Subcutaneous abdominal adipose tissue (tissue), 5 donors: Measurements from ENCODE around the gene CHD5.

ENCODE experiments used
- H3K27ac ChIP-seq: one replicate; pipeline ENCODE4 v1.7.0; 2013; ENCODE audit warnings: low read depth, mild to moderate bottlenecking, inconsistent platforms, low read length, moderate library complexity
- H3K27me3 ChIP-seq, 5 donors: one replicate each; pipeline ENCODE4 v1.7.0; 2013; ENCODE audit warnings: low read length in 5 of 5, inconsistent platforms in 1 of 5; ENCODE audit not compliant: control insufficient read depth in 5 of 5, insufficient read depth in 4 of 5
- H3K36me3 ChIP-seq, 5 donors: one replicate each; pipeline ENCODE4 v1.7.0; 2013; ENCODE audit warnings: low read length in 5 of 5; ENCODE audit not compliant: control insufficient read depth in 5 of 5, insufficient read depth in 5 of 5
- H3K4me1 ChIP-seq, 5 donors: one replicate each; pipeline ENCODE4 v1.7.0; 2013; ENCODE audit warnings: low read length in 5 of 5, mild to moderate bottlenecking in 3 of 5, moderate library complexity in 1 of 5; ENCODE audit not compliant: control insufficient read depth in 5 of 5, insufficient read depth in 5 of 5
- H3K4me3 ChIP-seq, 5 donors: one replicate each; pipeline ENCODE4 v1.7.0; 2013; ENCODE audit warnings: low read length in 5 of 5, low read depth in 1 of 5
- H3K9ac ChIP-seq, 5 donors: one replicate each; pipeline ENCODE4 v1.7.0; 2013; ENCODE audit warnings: low read length in 5 of 5, mild to moderate bottlenecking in 4 of 5, moderate library complexity in 3 of 5
- H3K9me3 ChIP-seq, 5 donors: one replicate each; pipeline ENCODE4 v1.7.0; 2013; ENCODE audit warnings: low read length in 5 of 5; ENCODE audit not compliant: control insufficient read depth in 5 of 5
- donor health status: healthy.
- donor health status: healthy.
- donor health status: healthy.
- donor health status: healthy.
- donor health status: healthy.

Gene CHD5

GRCh38 chr1:6177681-6178380 is 2.3 kb downstream of the CHD5 start:
- Histone ChIP-seq H3K27me3 (peaks cover 41 to 61% (median 49%) of the 10 kb centered on the region in 5 donors), H3K9ac (no peak overlapping the region), H3K4me1 (peaks cover 0 to 23% (median 10%) of the 10 kb centered on the region in 5 donors), H3K4me3 (no peak overlapping the region), H3K36me3 (no peaks in the 10 kb centered on the region), H3K27ac (no peak overlapping the region), H3K9me3 (peaks cover 0 to 5% (median 0%) of the 10 kb centered on the region in 5 donors)

GRCh38 chr1:6176779-6177178 is 3.3 kb downstream of the CHD5 start:
- Histone ChIP-seq H3K27me3 (peaks cover 45 to 71% (median 56%) of the 10 kb centered on the region in 5 donors), H3K9ac (no peak overlapping the region), H3K27ac (no peak overlapping the region), H3K36me3 (no peaks in the 10 kb centered on the region), H3K9me3 (peaks cover 0 to 5% (median 0%) of the 10 kb centered on the region in 5 donors), H3K4me3 (no peak overlapping the region), H3K4me1 (peaks cover 0 to 23% (median 10%) of the 10 kb centered on the region in 5 donors)

- Histone ChIP-seq H3K4me3 (no peak overlapping the region), H3K36me3 (no peaks in the 10 kb centered on the region), H3K4me1 (peaks cover 0 to 10% (median 6%) of the 10 kb centered on the region in 5 donors), H3K27ac (no peak overlapping the region), H3K9ac (no peak overlapping the region), H3K27me3 (peaks cover 47 to 66% (median 56%) of the 10 kb centered on the region in 5 donors), H3K9me3 (peaks cover 0 to 5% (median 0%) of the 10 kb centered on the region in 5 donors)
These were observed 4.7 kb downstream of the CHD5 start for GRCh38 chr1:6175411-6175828.

GRCh38 chr1:6174621-6175410 is 5.3 kb downstream of the CHD5 start:
- Histone ChIP-seq H3K9ac (no peak overlapping the region), H3K4me3 (no peak overlapping the region), H3K36me3 (no peaks in the 10 kb centered on the region), H3K27me3 (peaks cover 46 to 68% (median 58%) of the 10 kb centered on the region in 5 donors), H3K4me1 (peaks cover 0 to 9% (median 6%) of the 10 kb centered on the region in 5 donors), H3K27ac (no peak overlapping the region), H3K9me3 (peaks cover 0 to 5% (median 0%) of the 10 kb centered on the region in 5 donors)

- H3K27me3 ChIP-seq = peaks cover 39 to 52% (median 50%) of the 10 kb centered on the region in 5 donors
- H3K9ac ChIP-seq = no peak overlapping the region
These were observed 7.6 kb downstream of the CHD5 start for GRCh38 chr1:6172549-6172948.

GRCh38 chr1:6171548-6172124 is 8.5 kb downstream of the CHD5 start:
- Histone ChIP-seq H3K36me3 (no peaks in the 10 kb centered on the region), H3K9me3 (peaks cover 0 to 5% (median 0%) of the 10 kb centered on the region in 5 donors), H3K27me3 (peaks cover 32 to 52% (median 43%) of the 10 kb centered on the region in 5 donors), H3K27ac (no peak overlapping the region), H3K4me1 (peaks cover 0 to 10% (median 4%) of the 10 kb centered on the region in 5 donors), H3K4me3 (no peak overlapping the region), H3K9ac (no peak overlapping the region)

More at GRCh38 chr1:6172549-6172948, 7.6 kb downstream of the CHD5 start:
- Histone ChIP-seq H3K36me3 (no peaks in the 10 kb centered on the region), H3K4me3 (no peak overlapping the region), H3K4me1 (peaks cover 0 to 8% (median 4%) of the 10 kb centered on the region in 5 donors), H3K9me3 (peaks cover 0 to 5% (median 0%) of the 10 kb centered on the region in 5 donors), H3K27ac (no peak overlapping the region)

GRCh38 chr1:6170742-6171201 is 9.3 kb downstream of the CHD5 start:
- Histone ChIP-seq H3K9ac (no peak overlapping the region), H3K27me3 (peaks cover 24 to 45% (median 36%) of the 10 kb centered on the region in 5 donors), H3K36me3 (no peaks in the 10 kb centered on the region), H3K27ac (no peak overlapping the region), H3K4me1 (peaks cover 0 to 10% (median 4%) of the 10 kb centered on the region in 5 donors), H3K4me3 (no peak overlapping the region), H3K9me3 (peaks cover 0 to 5% (median 0%) of the 10 kb centered on the region in 5 donors)

- Histone ChIP-seq H3K27me3 (peaks cover 24 to 46% (median 38%) of the 10 kb centered on the region in 5 donors), H3K4me1 (peaks cover 0 to 10% (median 4%) of the 10 kb centered on the region in 5 donors), H3K27ac (no peak overlapping the region), H3K9ac (no peak overlapping the region), H3K4me3 (no peak overlapping the region), H3K36me3 (no peaks in the 10 kb centered on the region), H3K9me3 (no peaks in the 10 kb centered on the region)
These were observed 9.9 kb downstream of the CHD5 start for GRCh38 chr1:6170116-6170741.

- H3K36me3 ChIP-seq = no peaks in the 10 kb centered on the region
- H3K4me1 ChIP-seq = peaks cover 0 to 10% (median 4%) of the 10 kb centered on the region in 5 donors
- no peak overlapping the region for H3K27ac ChIP-seq
- no peaks in the 10 kb centered on the region for H3K9me3 ChIP-seq
- no peak overlapping the region for H3K4me3 ChIP-seq
- H3K9ac ChIP-seq = no peak overlapping the region
- H3K27me3 ChIP-seq = peaks cover 29 to 45% (median 34%) of the 10 kb centered on the region in 5 donors
These were observed 11.1 kb downstream of the CHD5 start for GRCh38 chr1:6168947-6169586.
